Fibroblast of lung (primary cell): ENCODE results near the gene PDGFC.
"Not testable (repeated sequence)": the region's sequence is repeated elsewhere in the genome, so short reads cannot be mapped to it uniquely, and the experiment has no call there.

Experiments
- EZH2 ChIP-seq: IDR thresholded peaks from 2 replicates; pipeline ENCODE4 v1.5.1; 2012; ENCODE audit warnings: low read length, control low read depth, mild to moderate bottlenecking; ENCODE audit errors: missing control alignments
- TF ChIP-seq, protein P1 (sequence below), 2 donors: IDR thresholded peaks in 1 of 2; conservative IDR thresholded peaks in 1 of 2; 1 replicate in 1 of 2; 2 replicates in 1 of 2; pipeline ENCODE4 v1.5.1; 2011 to 2012; ENCODE audit warnings: low read length in 2 of 2, control low read depth in 1 of 2, inconsistent platforms in 1 of 2, low read depth in 1 of 2, mild to moderate bottlenecking in 1 of 2

DNA sequence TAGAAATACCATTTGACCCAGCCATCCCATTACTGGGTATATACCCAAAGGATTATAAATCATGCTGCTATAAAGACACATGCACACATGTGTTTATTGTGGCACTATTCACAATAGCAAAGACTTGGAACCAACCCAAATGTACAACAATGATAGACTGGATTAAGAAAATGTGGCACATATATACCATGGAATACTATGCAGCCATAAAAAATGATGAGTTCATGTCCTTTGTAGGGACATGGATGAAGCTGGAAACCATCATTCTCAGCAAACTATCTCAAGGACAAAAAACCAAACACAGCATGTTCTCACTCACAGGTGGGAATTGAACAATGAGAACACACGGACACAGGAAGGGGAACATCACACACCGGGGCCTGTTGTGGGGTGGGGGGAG is 39.2 kb downstream of the PDGFC start:
- TF ChIP-seq, protein P1, sequence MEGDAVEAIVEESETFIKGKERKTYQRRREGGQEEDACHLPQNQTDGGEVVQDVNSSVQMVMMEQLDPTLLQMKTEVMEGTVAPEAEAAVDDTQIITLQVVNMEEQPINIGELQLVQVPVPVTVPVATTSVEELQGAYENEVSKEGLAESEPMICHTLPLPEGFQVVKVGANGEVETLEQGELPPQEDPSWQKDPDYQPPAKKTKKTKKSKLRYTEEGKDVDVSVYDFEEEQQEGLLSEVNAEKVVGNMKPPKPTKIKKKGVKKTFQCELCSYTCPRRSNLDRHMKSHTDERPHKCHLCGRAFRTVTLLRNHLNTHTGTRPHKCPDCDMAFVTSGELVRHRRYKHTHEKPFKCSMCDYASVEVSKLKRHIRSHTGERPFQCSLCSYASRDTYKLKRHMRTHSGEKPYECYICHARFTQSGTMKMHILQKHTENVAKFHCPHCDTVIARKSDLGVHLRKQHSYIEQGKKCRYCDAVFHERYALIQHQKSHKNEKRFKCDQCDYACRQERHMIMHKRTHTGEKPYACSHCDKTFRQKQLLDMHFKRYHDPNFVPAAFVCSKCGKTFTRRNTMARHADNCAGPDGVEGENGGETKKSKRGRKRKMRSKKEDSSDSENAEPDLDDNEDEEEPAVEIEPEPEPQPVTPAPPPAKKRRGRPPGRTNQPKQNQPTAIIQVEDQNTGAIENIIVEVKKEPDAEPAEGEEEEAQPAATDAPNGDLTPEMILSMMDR (conservative IDR thresholded peaks at IDR 0.05 in 1 of 2, IDR thresholded peaks at IDR 0.05 in 1 of 2; ENCODE audit: low read depth in 1 of 2, low read length in 2 of 2): not testable (repeated sequence)
- not testable (repeated sequence) for TF ChIP-seq EZH2
